HG03097 (cell line): ENCODE measurements around the gene TOR1B.

Experiments
- ATAC-seq: cut with Tn5 transposase; IDR thresholded peaks from one replicate; pipeline ENCODE4 v1.9.1; 2021; ENCODE audit not compliant: unreplicated experiment, low FRiP score

Gene TOR1B

DNA sequence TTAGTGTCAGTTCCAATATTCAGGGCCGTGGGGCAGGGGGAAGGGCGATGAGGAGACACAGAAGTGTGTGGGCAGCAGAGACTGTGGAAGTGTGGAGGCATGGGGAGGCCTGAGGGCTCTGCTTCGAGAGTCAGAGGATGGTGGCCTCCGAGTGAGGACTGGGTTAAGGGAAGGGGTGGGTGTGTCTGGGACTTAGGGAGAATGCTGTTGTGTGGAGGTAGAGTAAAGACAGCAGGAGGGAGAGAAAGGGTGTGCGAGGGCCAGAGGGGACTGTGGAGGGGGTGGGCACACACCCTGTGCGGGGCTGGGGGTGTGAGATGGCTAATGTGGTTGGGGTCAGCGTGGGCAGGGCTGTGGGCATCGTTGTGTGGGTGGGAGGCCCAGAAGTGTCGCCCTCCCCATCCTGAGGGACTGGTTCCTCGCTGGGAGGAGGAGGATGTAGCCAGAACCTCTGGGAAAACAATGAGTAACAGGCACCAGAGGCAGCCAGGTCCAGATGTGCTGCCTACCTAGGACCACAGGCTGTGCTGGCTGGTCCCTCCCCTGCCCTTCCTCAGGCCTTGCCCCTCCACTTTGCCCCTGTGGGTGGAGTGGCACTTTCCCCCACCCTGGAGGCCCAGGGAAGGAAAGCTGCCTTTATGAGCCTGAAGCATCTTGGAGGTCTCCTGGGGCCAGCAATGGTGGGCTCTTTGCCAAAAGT is 36.5 kb downstream of the TOR1B start:
- ATAC-seq: no peak

DNA sequence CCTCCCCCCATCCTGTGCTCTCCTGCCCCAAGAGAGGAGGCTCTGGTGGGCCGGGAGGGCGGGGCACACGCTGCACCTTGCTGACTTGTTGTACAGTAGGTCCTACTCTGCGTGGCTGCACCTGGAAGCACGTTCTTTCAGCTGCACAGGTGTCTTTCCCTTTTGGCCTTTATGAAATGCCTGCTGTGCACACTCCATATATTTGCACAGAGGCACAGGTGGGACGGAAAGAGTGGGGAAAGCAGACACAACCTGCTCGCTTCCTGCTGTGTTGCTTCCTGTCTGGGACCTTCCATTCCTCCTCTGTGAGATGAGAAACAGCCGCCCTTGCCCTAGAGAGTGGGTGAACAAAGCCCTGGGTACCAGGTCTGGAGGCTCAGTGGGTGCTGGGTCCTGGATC is 37.0 kb downstream of the TOR1B start:
- ATAC-seq: no peak

DNA sequence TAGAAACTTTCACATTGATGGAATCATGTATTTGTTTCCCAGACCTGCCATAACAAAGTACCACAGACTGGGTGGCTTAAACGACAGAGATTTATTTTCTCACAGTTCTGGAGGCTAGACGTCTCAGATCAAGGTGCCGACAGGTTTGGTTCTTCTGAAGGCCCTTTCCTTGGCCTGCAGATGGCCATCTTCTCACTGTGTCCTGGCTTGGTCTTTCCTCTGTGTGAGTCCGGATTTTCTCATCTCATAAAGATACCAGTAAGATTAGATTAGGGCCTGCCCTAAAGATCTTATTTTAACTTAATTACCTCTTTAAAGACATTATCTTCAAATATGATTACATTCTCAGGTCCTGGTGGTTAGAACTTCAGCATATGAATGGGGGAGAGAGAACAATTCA is 38.1 kb downstream of the TOR1B start:
- ATAC-seq: no peak

DNA sequence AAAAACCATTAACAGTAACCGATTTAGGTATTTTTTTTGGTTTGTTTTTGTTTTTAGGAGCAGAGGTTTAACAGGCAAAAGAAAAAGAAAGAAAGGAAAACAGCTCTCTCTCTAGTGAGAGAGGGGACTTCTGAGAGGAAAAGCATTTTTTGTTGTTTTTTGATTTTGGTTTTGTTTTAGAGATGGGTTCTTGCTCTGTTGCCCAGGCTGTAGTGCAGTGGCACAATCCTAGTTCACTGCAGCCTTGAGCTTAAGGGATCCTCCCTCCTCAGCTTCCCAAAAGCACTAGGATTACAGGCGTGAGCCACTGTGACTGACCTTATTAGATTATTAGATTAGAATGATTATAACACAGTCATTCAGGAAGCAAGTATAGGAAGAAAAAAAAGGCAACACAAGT is 42.4 kb downstream of the TOR1B start:
- no peak for ATAC-seq

DNA sequence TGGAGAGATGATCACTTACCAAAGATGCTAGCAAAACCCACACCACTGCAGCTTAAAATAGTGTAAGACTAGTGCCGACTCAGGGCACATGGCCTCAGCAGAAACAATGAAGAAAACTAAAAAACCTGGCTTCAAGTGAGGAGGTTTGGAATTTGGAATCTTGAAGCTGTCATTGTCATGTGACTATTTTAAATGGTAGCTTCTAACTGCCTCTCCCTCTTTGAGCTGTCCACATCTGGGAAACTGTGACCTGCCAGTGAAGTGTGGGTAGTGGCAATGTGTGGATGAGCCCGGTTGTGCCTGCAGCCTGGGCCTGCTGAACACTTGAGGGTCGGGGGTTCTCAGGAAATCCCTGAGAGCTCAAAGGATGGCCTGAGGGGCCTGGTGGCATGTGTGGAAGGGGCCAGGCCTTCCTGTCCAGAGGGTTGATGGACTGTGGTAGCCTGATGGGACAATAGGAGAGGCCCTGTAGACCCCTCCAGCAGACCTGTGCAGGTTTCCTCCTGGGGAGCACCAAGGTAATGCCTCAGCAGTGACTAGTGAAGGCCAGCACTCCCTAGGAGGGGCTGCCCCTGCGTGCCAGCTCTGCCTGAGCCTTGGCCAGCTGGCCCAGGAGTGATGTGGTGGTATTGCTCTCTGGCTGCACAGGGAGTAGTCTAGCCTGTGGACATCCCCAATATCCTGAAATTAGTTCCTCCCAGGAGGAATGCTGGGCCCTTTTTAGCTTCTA is 45.9 kb downstream of the TOR1B start:
- no peak for ATAC-seq

DNA sequence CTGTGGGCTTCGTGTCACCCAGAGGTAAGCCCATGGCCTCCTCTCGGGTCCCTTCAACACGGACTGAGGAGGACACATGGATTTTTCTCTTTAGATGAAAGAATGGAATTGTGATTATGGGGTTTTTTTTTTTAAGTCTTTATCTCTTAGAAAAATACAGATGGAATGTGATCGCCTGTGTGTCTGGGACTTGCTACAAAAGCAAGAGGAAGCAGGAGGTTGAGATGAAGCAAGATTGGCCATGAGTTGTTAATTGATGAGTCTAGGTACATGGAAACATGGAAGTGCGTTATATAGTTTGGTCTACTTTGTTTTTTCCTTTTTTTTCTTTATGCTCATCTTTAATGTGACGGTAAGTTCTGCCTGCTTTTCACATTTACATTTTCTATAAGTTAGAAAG is 46.9 kb downstream of the TOR1B start:
- no peak for ATAC-seq

DNA sequence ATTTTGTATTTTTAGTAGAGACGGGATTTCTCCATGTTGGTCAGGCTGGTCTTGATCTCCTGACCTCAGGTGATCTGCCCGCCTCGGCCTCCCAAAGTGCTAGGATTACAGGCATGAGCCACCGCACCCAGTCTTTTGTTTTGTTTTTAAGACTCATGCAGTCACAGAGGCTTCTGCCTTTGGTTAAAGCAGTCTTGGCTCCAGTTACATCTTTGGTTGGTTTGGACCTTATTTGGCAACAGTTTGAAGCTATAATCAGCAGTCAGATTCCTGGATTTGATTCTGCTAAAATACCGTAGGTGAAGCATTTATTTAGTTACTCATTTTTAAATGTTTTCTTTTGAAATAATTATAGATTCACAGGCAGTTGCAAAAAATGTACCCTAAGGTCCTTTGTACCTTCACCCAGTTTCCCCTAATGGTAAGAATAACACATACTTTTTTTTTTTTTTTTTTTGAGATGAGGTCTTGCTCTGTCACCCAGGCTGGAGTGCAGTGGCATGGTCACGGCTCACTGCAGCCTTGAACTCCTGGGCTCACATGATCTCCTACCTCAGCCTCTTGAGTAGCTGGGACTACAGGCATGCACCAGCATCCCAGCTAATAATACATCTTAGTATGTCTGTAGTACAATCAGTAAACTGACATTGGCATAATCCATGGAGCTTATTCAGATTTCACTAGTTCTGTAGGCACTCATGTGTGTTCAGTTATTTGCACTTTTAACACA is 48.0 kb downstream of the TOR1B start:
- ATAC-seq: no peak

DNA sequence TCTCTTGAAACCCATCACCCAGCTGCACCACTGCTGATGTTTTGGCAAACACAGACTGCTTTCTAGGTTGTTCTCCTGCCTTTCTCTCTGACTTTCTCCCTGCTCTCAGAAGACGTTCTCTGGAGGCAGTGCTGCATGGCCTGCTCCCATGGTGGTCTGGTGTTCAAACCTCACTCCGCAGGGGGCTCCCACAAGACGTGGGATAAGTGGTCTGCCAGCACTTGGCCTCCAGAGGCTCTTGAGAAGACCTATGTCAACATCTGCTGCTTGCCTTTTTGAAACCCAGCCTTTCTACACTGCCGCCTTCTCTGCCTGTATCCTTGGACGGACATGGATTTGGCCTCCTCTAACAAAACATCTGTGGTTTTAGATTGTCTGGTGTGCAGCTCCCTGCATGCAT is 48.8 kb downstream of the TOR1B start:
- ATAC-seq: no peak

DNA sequence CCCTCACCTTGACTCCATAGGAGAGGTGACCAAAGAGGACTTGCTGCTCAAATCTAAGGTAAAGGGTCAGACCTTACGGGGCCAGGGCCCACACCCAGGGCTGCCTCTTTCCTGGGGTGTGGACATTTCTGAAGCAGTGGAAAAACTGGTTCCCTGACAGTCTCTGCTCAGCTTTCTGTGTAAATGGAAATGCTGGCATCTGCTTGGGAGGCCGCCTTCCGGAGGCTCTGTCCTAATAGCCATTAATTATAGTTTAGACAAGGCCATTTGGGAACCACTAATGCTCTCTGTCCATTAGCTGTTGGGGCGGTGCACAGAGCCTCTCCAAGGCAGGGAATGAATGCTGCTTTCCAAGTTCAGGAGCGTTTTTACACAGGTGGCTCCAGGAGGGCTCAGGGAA is 49.6 kb downstream of the TOR1B start:
- ATAC-seq: no peak

DNA sequence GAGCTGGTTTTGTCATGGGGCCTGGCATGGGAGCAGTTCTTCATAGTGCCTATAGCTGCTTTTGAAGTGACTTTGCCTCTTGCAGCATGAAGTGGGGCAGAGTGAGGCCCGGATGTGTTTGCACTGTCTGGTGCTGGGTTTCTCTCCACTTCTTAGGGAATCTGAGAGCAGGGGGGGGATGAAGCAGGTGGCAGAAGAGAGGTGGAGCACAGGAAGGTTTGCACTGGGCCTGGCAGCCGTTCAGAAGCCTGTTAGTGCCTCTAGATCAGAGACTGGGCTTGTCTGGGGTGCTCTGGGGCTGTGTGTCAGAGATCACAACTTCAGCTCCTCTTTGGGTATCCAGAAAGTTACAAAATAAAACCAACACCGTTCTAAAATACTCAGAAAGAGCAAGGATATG is 50.6 kb downstream of the TOR1B start:
- ATAC-seq: no peak

DNA sequence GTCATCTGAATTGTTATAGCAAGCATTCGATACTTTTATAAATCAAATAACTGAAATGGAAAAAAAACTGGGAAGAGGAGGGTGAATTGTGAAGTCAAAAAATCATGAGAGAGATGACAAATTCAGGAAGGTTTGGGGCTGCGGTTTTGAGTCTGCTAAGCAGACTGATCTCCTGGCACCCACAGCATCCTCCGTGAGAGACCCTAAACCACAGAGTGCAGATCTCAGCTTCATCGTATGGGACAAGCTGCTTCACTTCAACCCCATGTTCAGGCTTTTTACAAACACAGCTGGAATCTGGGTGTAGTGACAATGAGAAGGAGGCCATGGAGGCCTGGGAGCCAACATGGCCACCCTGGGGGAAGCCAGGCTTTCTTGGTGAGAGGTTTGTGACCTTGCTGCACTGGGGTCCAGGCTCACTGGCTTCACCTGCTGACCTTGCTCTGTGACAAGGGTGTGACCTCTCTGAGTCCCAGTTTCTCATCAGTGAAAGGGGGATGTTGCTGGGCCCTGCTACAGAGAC is 51.7 kb downstream of the TOR1B start:
- no peak for ATAC-seq

DNA sequence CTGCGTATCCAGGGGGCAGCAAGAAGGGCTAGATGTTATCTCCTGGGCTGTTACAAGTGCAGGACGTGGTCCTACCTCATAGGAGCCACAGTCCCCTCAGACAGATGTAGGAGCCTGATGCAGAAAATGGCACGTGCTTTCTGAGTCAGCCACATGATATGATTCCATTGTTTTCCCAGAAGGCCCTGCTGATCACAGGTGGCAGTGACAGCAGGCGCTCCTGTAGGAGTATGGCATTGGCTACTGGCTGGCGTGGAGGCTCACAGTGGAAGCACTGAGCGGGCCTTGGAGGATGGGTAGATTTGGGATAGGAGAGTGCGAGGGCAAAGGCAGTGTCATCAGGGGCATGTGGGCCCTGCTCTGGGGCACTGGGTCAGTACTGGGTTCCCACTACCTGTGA is 54.2 kb downstream of the TOR1B start:
- no peak for ATAC-seq

DNA sequence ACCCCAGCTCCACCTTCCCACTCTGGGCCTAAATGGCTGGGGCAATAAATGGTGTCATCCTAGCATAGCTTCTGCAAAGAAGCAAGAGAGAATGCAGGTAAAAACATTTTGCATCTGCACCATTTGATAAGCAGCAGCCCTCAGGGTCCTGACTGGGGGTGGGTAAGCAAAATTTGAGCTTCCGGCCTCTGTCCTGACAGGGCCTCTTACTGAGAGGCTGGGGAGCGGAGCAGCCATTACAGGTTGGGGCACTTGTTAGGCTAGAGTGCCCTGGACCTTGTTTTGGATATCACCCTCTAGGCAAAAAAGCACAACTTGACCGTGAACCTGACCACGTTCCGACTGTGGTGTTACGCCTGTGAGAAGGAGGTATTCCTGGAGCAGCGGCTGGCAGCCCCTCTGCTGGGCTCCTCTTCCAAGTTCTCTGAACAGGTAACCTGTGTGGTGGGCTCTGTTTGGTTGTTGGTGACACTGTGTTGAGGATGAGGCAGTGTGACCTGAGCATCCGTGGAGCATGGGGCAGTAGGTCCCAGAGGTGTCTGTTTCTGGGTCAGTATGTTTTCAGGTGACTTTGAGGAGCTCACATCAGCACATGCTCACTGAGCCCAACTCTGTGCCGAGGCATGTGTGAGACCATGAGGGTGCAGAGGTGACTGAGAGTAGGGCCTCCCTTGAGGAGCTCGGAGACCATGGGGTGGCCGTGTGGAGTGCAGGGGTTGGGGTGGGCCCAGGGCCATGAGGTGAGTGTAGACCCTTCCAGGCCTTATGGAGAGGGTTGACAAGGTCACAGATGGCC is 55.4 kb downstream of the TOR1B start:
- ATAC-seq: no peak
